ENCODE results near the gene GRIFIN.

DNA sequence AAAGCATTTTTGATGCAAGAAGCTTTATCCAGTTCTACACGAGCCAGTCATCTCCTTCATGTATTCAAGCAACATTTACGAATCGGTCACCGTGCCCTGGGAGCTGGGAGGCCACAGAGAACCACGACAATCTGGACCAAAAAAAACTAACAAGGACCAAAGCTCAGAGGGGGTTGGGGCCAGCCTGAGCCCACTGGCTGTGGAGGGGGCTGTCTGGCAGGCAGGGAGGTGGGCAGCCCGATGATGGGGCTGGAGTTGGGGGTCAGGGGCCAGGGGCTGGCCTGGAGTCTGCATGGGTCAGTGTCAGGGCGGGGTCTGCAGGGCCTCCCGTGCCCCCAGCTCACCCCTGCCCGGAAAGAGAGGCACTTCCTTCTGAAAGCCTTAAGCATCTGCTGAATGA is 12.5 kb upstream of the GRIFIN start:
- TF ChIP-seq CTCF (conservative IDR thresholded peaks at IDR 0.05; ENCODE audit: low read length) (no peak), EZH2phosphoT487 (IDR thresholded peaks at IDR 0.05; ENCODE audit: borderline replicate concordance) (no peak)
